ENCODE data around the gene ANGPT4. TPM values are rescaled to one million over a fixed set of nuclear protein-coding genes. Genes with fewer than 3 reads are reported as not detected.
A peak's percentile ranks its signal among the peaks of the same experiment; 100 is the strongest.

Gene ANGPT4
- total and polyA plus RNA-seq, 10 donors, result 0.03 to 0.06 TPM; not detected in 8

DNA sequence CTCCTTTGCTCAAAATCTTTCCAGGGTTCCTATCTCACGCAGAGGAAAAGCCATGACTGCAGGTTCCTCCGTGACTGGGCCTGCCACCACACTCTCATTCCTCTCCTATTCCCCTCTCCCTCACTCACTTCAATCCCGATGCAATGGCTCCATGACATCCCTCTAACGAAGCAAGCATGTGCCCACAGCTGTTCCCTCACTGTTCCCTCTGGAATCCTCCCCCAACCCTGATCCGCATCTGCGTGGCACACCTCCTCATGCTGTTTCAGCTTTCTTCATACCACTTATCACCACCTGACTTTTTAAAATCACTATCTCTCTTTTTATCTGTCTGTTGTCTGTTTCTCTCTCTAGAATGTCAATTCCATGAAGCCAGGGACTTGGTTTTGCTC is 25.5 kb downstream of the ANGPT4 start:
- intact Hi-C loops (cut with DNase I; ENCODE audit: low total_unique reads), result no loop called here
- WGBS, 5 donors, result 75 to 87% (median 83%) methylated on average over 6 of the region's 6 CpGs

DNA sequence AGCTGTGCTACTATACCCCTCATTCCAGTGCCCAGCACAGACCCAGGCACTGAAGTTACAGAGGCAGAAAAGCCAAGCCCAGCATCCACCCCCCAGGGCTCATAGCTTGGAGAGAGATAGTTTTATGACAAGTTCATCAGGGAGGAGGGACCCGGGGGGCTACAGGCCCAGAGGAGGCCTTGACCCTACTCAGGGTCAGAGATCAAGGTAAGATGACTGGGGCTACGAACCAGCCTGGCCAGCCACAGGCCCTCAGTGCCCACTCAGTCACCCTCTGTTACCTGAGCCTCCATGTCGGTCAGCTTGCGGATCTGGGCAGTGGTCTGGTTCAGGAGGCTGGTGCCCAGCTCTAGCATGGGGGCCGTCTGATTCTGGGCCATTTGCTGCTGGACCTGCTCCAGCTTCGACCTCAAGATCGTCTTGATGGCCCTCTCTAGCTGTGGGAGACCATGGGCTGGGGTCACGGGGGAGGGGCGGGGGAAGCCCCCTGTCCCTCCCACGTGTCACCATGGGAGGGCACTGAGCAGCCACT is 26.1 kb downstream of the ANGPT4 start:
- Histone ChIP-seq H3K4me1 (peaks cover 0 to 19% (median 0%) of the 10 kb centered on the region in 6 donors), H3K27ac (no peak overlapping the region), H3K9me3 (no peaks in the 10 kb centered on the region), H3K36me3 (no peaks in the 10 kb centered on the region), H3K27me3 (replicated peaks in 1 of 7) (peaks cover 0 to 23% (median under 1%) of the 10 kb centered on the region in 7 donors), H3K4me3 (no peak overlapping the region)
- intact Hi-C loops (cut with DNase I; ENCODE audit: low total_unique reads), result no loop called here
- peak; percentile 18 for DNase-seq
- 78 to 83% (median 80%) methylated on average over 10 of the region's 10 CpGs for WGBS, 5 donors
- TF ChIP-seq POLR2AphosphoS5 (IDR thresholded peaks at IDR 0.05) (no peak), POLR2A (IDR thresholded peaks at IDR 0.05) (no peak)
- TF ChIP-seq, protein P1, sequence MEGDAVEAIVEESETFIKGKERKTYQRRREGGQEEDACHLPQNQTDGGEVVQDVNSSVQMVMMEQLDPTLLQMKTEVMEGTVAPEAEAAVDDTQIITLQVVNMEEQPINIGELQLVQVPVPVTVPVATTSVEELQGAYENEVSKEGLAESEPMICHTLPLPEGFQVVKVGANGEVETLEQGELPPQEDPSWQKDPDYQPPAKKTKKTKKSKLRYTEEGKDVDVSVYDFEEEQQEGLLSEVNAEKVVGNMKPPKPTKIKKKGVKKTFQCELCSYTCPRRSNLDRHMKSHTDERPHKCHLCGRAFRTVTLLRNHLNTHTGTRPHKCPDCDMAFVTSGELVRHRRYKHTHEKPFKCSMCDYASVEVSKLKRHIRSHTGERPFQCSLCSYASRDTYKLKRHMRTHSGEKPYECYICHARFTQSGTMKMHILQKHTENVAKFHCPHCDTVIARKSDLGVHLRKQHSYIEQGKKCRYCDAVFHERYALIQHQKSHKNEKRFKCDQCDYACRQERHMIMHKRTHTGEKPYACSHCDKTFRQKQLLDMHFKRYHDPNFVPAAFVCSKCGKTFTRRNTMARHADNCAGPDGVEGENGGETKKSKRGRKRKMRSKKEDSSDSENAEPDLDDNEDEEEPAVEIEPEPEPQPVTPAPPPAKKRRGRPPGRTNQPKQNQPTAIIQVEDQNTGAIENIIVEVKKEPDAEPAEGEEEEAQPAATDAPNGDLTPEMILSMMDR (IDR thresholded peaks at IDR 0.05 in 8 of 11, conservative IDR thresholded peaks at IDR 0.05 in 3 of 11), result no peak

More for the DNA sequence above, 25.5 kb downstream of the ANGPT4 start:
- Histone ChIP-seq H3K36me3 (no peaks in the 10 kb centered on the region), H3K4me1 (peaks cover 0 to 16% (median 0%) of the 10 kb centered on the region in 6 donors), H3K4me3 (no peak overlapping the region), H3K9me3 (no peaks in the 10 kb centered on the region), H3K27ac (no peak overlapping the region), H3K27me3 (replicated peaks in 1 of 7) (peaks cover 0 to 16% (median 0%) of the 10 kb centered on the region in 7 donors)
- TF ChIP-seq POLR2A (IDR thresholded peaks at IDR 0.05) (no peak), POLR2AphosphoS5 (IDR thresholded peaks at IDR 0.05) (no peak)
- TF ChIP-seq, protein P1 (IDR thresholded peaks at IDR 0.05 in 8 of 11, conservative IDR thresholded peaks at IDR 0.05 in 3 of 11), result no peak
- DNase-seq, result peak; percentile 40

DNA sequence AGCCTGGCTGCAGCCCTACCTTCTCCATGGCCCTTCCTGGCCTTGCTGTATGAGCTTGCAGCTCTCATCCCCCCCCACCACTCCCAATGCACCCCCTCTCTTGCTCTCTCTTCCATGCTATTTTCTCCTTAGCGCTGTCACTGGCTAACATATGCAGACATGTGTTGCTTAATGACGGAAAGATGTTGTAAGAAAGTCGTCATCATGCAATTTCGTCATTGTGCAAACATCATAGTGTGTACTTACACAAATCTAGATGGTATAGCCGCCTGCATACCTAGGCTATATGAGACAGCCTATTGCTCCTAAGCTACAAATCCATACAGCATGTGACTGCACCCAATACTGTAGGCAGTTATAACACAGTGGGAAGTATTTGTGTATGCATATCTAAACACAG is 27.0 kb downstream of the ANGPT4 start:
- Histone ChIP-seq H3K4me3 (no peak overlapping the region), H3K27ac (no peak overlapping the region), H3K9me3 (no peaks in the 10 kb centered on the region), H3K36me3 (no peaks in the 10 kb centered on the region), H3K4me1 (peaks cover 0 to 24% (median 0%) of the 10 kb centered on the region in 6 donors), H3K27me3 (replicated peaks in 1 of 7) (peaks cover 0 to 32% (median 6%) of the 10 kb centered on the region in 7 donors)
- intact Hi-C loops (cut with DNase I; ENCODE audit: low total_unique reads), result no loop called here
- WGBS, 5 donors, result 59 to 86% (median 76%) methylated on average over 5 of the region's 5 CpGs
- DNase-seq, result no peak
- TF ChIP-seq, protein P1 (IDR thresholded peaks at IDR 0.05 in 8 of 11, conservative IDR thresholded peaks at IDR 0.05 in 3 of 11), result no peak
- no peak for TF ChIP-seq POLR2A (IDR thresholded peaks at IDR 0.05)
- TF ChIP-seq POLR2AphosphoS5 (IDR thresholded peaks at IDR 0.05), result no peak

DNA sequence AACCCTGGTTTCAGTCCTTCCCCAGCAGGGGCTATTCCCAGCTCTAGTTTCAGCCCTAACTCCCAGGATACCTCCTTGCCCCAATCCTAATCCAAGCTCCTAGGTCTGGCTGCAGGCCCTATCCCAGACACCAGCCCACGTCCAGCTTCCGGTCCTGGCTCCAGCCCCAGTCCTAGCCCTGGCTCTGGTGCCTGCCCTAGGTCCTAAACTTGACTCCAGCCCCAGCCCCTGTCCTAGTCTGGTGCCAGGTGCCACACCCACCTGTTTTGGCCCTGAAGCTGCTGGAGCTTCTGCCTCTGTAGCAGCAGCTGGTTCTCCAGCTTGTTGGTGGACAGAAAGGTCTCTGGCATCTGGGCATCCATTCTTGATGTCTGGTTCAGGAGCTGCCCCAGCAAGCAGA is 28.1 kb downstream of the ANGPT4 start:
- DNase-seq, result peak; percentile 31
- Histone ChIP-seq H3K4me1 (peaks cover 0 to 24% (median 0%) of the 10 kb centered on the region in 6 donors), H3K9me3 (no peaks in the 10 kb centered on the region), H3K27me3 (replicated peaks in 1 of 7) (peaks cover 0 to 36% (median 6%) of the 10 kb centered on the region in 7 donors), H3K4me3 (no peak overlapping the region), H3K36me3 (no peaks in the 10 kb centered on the region), H3K27ac (no peak overlapping the region)
- intact Hi-C loops (cut with DNase I; ENCODE audit: low total_unique reads), result no loop called here
- 72 to 97% (median 78%) methylated on average over 2 of the region's 2 CpGs for WGBS, 5 donors
- TF ChIP-seq, protein P1 (IDR thresholded peaks at IDR 0.05 in 8 of 11, conservative IDR thresholded peaks at IDR 0.05 in 3 of 11), result no peak
- TF ChIP-seq POLR2AphosphoS5 (IDR thresholded peaks at IDR 0.05) (no peak), POLR2A (IDR thresholded peaks at IDR 0.05) (no peak)

All from spleen (tissue), 11 donors.